Stimulated activated CD8-positive, alpha-beta memory T cell treated with anti-CD3 and anti-CD28 coated beads, Interleukin-2, amount 100 ng/mL, for 48 hours (primary cell): ENCODE measurements around the gene ZSCAN21.

Source experiments
- DNase-seq, 2 donors: peaks; one replicate each; pipeline ENCODE4 v3.0.0-alpha.2; 2020; ENCODE audit warnings: low read depth in 2 of 2

Gene ZSCAN21

GRCh38 chr7:100099452-100099851 lies 49.9 kb downstream of the ZSCAN21 start:
- no peak for DNase-seq

- peak; percentile 73 to 86 for DNase-seq
Measured at GRCh38 chr7:100100420-100101015, 50.9 kb downstream of the ZSCAN21 start.

GRCh38 chr7:100101016-100101862 lies 51.7 kb downstream of the ZSCAN21 start, which contains the start of the genes AP4M1 and MCM7:
AP4M1 (plus strand) TSS chr7:100101643; CDS start chr7:100101715, 72 bp downstream.
MCM7 (minus strand) TSS chr7:100101397; CDS start chr7:100101294, 103 bp downstream.
- DNase-seq = peak; percentile 96 to 98

- DNase-seq = no peak
Measured at GRCh38 chr7:100102950-100103840, 53.6 kb downstream of the ZSCAN21 start.

GRCh38 chr7:100105534-100105933 lies 56.0 kb downstream of the ZSCAN21 start:
- DNase-seq = no peak

GRCh38 chr7:100106633-100107032 lies 57.1 kb downstream of the ZSCAN21 start:
- no peak for DNase-seq

GRCh38 chr7:100107125-100107737 lies 57.7 kb downstream of the ZSCAN21 start:
- no peak for DNase-seq

GRCh38 chr7:100107890-100108289 lies 58.3 kb downstream of the ZSCAN21 start:
- DNase-seq = no peak

- no peak for DNase-seq
Measured at GRCh38 chr7:100109521-100110163, 60.1 kb downstream of the ZSCAN21 start.

- DNase-seq = no peak
Measured at GRCh38 chr7:100111156-100111555, 61.6 kb downstream of the ZSCAN21 start.

GRCh38 chr7:100111914-100112313 lies 62.3 kb downstream of the ZSCAN21 start:
- no peak for DNase-seq
